DND-41 (cell line): ENCODE results near the gene TMEM132D.

Experiments used
- EZH2 ChIP-seq: IDR thresholded peaks from 3 replicates; pipeline ENCODE4 v1.6.1; 2012; ENCODE audit warnings: borderline replicate concordance, low read depth, mild to moderate bottlenecking, moderate library complexity, low read length, inconsistent platforms; ENCODE audit not compliant: severe bottlenecking
- TF ChIP-seq, protein P1 (sequence below): IDR thresholded peaks from 2 replicates; pipeline ENCODE4 v1.5.1; 2012; ENCODE audit warnings: borderline replicate concordance, low read length, moderate library complexity, mild to moderate bottlenecking; ENCODE audit not compliant: poor library complexity, severe bottlenecking; ENCODE audit errors: extremely low read depth

DNA sequence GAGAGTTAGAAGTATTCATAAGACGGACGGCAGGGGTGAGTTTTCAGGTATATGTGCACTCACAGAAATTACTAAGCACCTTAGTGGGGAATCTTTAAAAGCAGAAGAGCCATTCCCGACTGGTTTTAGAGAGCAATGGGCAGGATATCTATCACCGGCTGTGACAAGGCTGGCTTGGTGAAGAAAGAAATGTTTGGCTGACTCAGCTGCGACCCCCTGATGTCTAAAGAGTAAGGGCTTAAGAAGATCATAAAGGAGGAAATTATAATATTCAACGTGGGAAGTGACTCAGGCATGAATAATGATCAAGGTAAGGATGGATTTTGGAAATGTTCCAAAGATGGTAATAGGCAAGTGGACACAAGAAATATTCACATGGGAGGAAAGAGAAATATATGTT lies 407.6 kb downstream of the TMEM132D start:
- TF ChIP-seq, protein P1, sequence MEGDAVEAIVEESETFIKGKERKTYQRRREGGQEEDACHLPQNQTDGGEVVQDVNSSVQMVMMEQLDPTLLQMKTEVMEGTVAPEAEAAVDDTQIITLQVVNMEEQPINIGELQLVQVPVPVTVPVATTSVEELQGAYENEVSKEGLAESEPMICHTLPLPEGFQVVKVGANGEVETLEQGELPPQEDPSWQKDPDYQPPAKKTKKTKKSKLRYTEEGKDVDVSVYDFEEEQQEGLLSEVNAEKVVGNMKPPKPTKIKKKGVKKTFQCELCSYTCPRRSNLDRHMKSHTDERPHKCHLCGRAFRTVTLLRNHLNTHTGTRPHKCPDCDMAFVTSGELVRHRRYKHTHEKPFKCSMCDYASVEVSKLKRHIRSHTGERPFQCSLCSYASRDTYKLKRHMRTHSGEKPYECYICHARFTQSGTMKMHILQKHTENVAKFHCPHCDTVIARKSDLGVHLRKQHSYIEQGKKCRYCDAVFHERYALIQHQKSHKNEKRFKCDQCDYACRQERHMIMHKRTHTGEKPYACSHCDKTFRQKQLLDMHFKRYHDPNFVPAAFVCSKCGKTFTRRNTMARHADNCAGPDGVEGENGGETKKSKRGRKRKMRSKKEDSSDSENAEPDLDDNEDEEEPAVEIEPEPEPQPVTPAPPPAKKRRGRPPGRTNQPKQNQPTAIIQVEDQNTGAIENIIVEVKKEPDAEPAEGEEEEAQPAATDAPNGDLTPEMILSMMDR: no peak
- TF ChIP-seq EZH2: no peak
